Activated naive CD4-positive, alpha-beta T cell treated with anti-CD3 and anti-CD28 coated beads, Interleukin-2, amount 10 ng/mL, durations not matched to agents 7 days and 5 days (primary cell): ENCODE data around the gene HAGH.

ENCODE experiments used
- CTCF ChIA-PET: fragments of 350-600 bp; sonication (Branson Sonifier 250); formaldehyde crosslinking; loops from one replicate; lab custom pipeline; 2021; ENCODE audit warnings: antibody characterized with exemption; lab: Charles Lee
- DNase-seq: peaks from one replicate; pipeline ENCODE4 v3.0.0-alpha.2; 2020
- H3K27ac Mint-ChIP-seq: one replicate; pipeline ENCODE4 v1.8.0; 2021; ENCODE audit warnings: mild to moderate bottlenecking, moderate library complexity, mixed read lengths
- H3K27me3 Mint-ChIP-seq: one replicate; pipeline ENCODE4 v1.8.0; 2021; ENCODE audit warnings: mild to moderate bottlenecking, mixed read lengths
- H3K36me3 Mint-ChIP-seq: one replicate; pipeline ENCODE4 v1.8.0; 2021; ENCODE audit warnings: mixed read lengths
- H3K4me1 Mint-ChIP-seq: one replicate; pipeline ENCODE4 v1.8.0; 2021; ENCODE audit warnings: mixed read lengths
- H3K4me3 Mint-ChIP-seq: one replicate; pipeline ENCODE4 v1.8.0; 2021; ENCODE audit warnings: mild to moderate bottlenecking, moderate library complexity, mixed read lengths
- H3K9me3 Mint-ChIP-seq: one replicate; pipeline ENCODE4 v1.8.0; 2021; ENCODE audit warnings: mixed read lengths

HAGH gene

GRCh38 chr16:1781254-1781653 lies 45.4 kb downstream of the HAGH start:
- Mint-ChIP-seq H3K27me3 (no peaks in the 10 kb centered on the region), H3K27ac (peak overlapping the region; percentile 87), H3K4me1 (peaks cover 28% of the 10 kb centered on the region), H3K36me3 (no peaks in the 10 kb centered on the region), H3K9me3 (no peaks in the 10 kb centered on the region), H3K4me3 (peak overlapping the region; percentile 82)
- no peak for DNase-seq
- CTCF ChIA-PET = interaction anchor here (1.0 kb wide), 1 partner anchor 11 kb away, joined by 3 read pairs; the partner anchor contains the start of gene NME3

GRCh38 chr16:1780677-1781072 lies 46.0 kb downstream of the HAGH start:
- peaks cover 28% of the 10 kb centered on the region for H3K4me1 Mint-ChIP-seq
- no peak overlapping the region for H3K27ac Mint-ChIP-seq
- H3K9me3 Mint-ChIP-seq = no peaks in the 10 kb centered on the region
- no peak for DNase-seq
- CTCF ChIA-PET = no interaction called here
- no peaks in the 10 kb centered on the region for H3K27me3 Mint-ChIP-seq
- no peaks in the 10 kb centered on the region for H3K36me3 Mint-ChIP-seq
- peak overlapping the region; percentile 82 for H3K4me3 Mint-ChIP-seq

GRCh38 chr16:1779741-1780676 lies 46.6 kb downstream of the HAGH start:
- H3K27me3 Mint-ChIP-seq = no peaks in the 10 kb centered on the region
- H3K9me3 Mint-ChIP-seq = no peaks in the 10 kb centered on the region
- peak overlapping the region; percentile 43 for H3K4me3 Mint-ChIP-seq
- H3K27ac Mint-ChIP-seq = no peak overlapping the region
- H3K4me1 Mint-ChIP-seq = peaks cover 31% of the 10 kb centered on the region
- DNase-seq = no peak
- H3K36me3 Mint-ChIP-seq = no peaks in the 10 kb centered on the region
- CTCF ChIA-PET = interaction anchor here (0.5 kb wide), 1 partner anchor 1265 kb away, joined by 3 read pairs; no protein-coding TSS in a partner anchor

GRCh38 chr16:1779234-1779701 lies 47.4 kb downstream of the HAGH start:
- DNase-seq = no peak
- peak overlapping the region; percentile 15 for H3K4me3 Mint-ChIP-seq
- peaks cover 33% of the 10 kb centered on the region for H3K4me1 Mint-ChIP-seq
- H3K36me3 Mint-ChIP-seq = no peaks in the 10 kb centered on the region
- no peaks in the 10 kb centered on the region for H3K27me3 Mint-ChIP-seq
- H3K9me3 Mint-ChIP-seq = no peaks in the 10 kb centered on the region
- CTCF ChIA-PET = interaction anchor here (0.5 kb wide), 1 partner anchor 1264 kb away, joined by 3 read pairs; no protein-coding TSS in a partner anchor
- H3K27ac Mint-ChIP-seq = no peak overlapping the region

GRCh38 chr16:1778200-1779179 lies 48.1 kb downstream of the HAGH start:
- CTCF ChIA-PET = no interaction called here
- no peaks in the 10 kb centered on the region for H3K36me3 Mint-ChIP-seq
- H3K4me3 Mint-ChIP-seq = peak overlapping the region; percentile 15
- H3K9me3 Mint-ChIP-seq = no peaks in the 10 kb centered on the region
- no peak for DNase-seq
- peaks cover 29% of the 10 kb centered on the region for H3K4me1 Mint-ChIP-seq
- no peaks in the 10 kb centered on the region for H3K27me3 Mint-ChIP-seq
- H3K27ac Mint-ChIP-seq = no peak overlapping the region

GRCh38 chr16:1777375-1778199 lies 49.0 kb downstream of the HAGH start:
- Mint-ChIP-seq H3K4me3 (no peak overlapping the region), H3K9me3 (no peaks in the 10 kb centered on the region), H3K36me3 (no peaks in the 10 kb centered on the region), H3K4me1 (peaks cover 25% of the 10 kb centered on the region), H3K27me3 (no peaks in the 10 kb centered on the region), H3K27ac (no peak overlapping the region)
- DNase-seq = no peak
- CTCF ChIA-PET = no interaction called here

GRCh38 chr16:1776991-1777374 lies 49.6 kb downstream of the HAGH start:
- H3K27ac Mint-ChIP-seq = no peak overlapping the region
- H3K27me3 Mint-ChIP-seq = no peaks in the 10 kb centered on the region
- DNase-seq = no peak
- no peak overlapping the region for H3K4me3 Mint-ChIP-seq
- H3K36me3 Mint-ChIP-seq = peaks cover 4% of the 10 kb centered on the region
- CTCF ChIA-PET = no interaction called here
- no peaks in the 10 kb centered on the region for H3K9me3 Mint-ChIP-seq
- peaks cover 29% of the 10 kb centered on the region for H3K4me1 Mint-ChIP-seq

GRCh38 chr16:1776672-1776955 lies 50.0 kb downstream of the HAGH start:
- Mint-ChIP-seq H3K27me3 (no peaks in the 10 kb centered on the region), H3K4me1 (peaks cover 29% of the 10 kb centered on the region), H3K27ac (no peak overlapping the region), H3K9me3 (no peaks in the 10 kb centered on the region), H3K36me3 (peaks cover 7% of the 10 kb centered on the region), H3K4me3 (no peak overlapping the region)
- no peak for DNase-seq
- CTCF ChIA-PET = no interaction called here

- CTCF ChIA-PET = no interaction called here
- Mint-ChIP-seq H3K27ac (no peak overlapping the region), H3K36me3 (peaks cover 7% of the 10 kb centered on the region), H3K4me1 (peaks cover 23% of the 10 kb centered on the region), H3K9me3 (no peaks in the 10 kb centered on the region), H3K4me3 (no peak overlapping the region), H3K27me3 (no peaks in the 10 kb centered on the region)
- DNase-seq = no peak
Observed at GRCh38 chr16:1775846-1776671, 50.6 kb downstream of the HAGH start.

GRCh38 chr16:1775006-1775845 lies 51.4 kb downstream of the HAGH start:
- Mint-ChIP-seq H3K4me3 (peak overlapping the region; percentile 58), H3K27me3 (no peaks in the 10 kb centered on the region), H3K4me1 (peaks cover 21% of the 10 kb centered on the region), H3K9me3 (no peaks in the 10 kb centered on the region), H3K27ac (no peak overlapping the region), H3K36me3 (peaks cover 7% of the 10 kb centered on the region)
- CTCF ChIA-PET = interaction anchor here (0.9 kb wide), 1 partner anchor 39 kb away, joined by 3 read pairs; no protein-coding TSS in a partner anchor
- DNase-seq = no peak

GRCh38 chr16:1774448-1774780 lies 52.2 kb downstream of the HAGH start:
- Mint-ChIP-seq H3K4me3 (peak overlapping the region; percentile 96), H3K36me3 (peaks cover 7% of the 10 kb centered on the region), H3K9me3 (no peaks in the 10 kb centered on the region), H3K27me3 (no peaks in the 10 kb centered on the region), H3K4me1 (peaks cover 24% of the 10 kb centered on the region), H3K27ac (no peak overlapping the region)
- CTCF ChIA-PET = interaction anchor here (0.9 to 1.4 kb wide), 4 partner anchors 8 to 177 kb away, joined by 3 to 9 read pairs (median 3); partner anchors contain the start of genes MAPK8IP3, NUBP2 and SPSB3
- no peak for DNase-seq
